Astrocyte (in vitro differentiated cells and primary cell): ENCODE measurements around the gene ZNF728. TPM values are rescaled to one million over a fixed set of nuclear protein-coding genes. Genes with fewer than 3 reads are reported as not detected.
"Not testable (repeated sequence)": the region's sequence is repeated elsewhere in the genome, so short reads cannot be mapped to it uniquely, and the experiment has no call there.

Source experiments
- DNase-seq: peaks from one replicate; pipeline ENCODE4 v3.0.0-alpha.2; 2010; ENCODE audit warnings: low read depth
- FAIRE-seq: peaks from 2 replicates; lab custom pipeline; 2011; peaks lifted over from hg19 to GRCh38; lab: Jason Lieb, UNC
- H2AFZ ChIP-seq: 2 replicates; pipeline ENCODE4 v1.6.0; 2012; ENCODE audit warnings: low read depth, low read length, inconsistent platforms
- H3K27ac ChIP-seq: 2 replicates; pipeline ENCODE4 v1.5.1; 2011; ENCODE audit warnings: low read depth, low read length, inconsistent platforms
- H3K27me3 ChIP-seq: 2 replicates; pipeline ENCODE4 v1.6.0; 2011; ENCODE audit warnings: low read length, inconsistent platforms; ENCODE audit not compliant: insufficient read depth
- H3K36me3 ChIP-seq: 2 replicates; pipeline ENCODE4 v1.5.1; 2011; ENCODE audit warnings: low read length, inconsistent platforms; ENCODE audit not compliant: insufficient read depth
- H3K4me1 ChIP-seq: 2 replicates; pipeline ENCODE4 v1.5.1; 2011; ENCODE audit warnings: low read length, inconsistent platforms; ENCODE audit not compliant: insufficient read depth
- H3K4me2 ChIP-seq: 2 replicates; pipeline ENCODE4 v1.6.0; 2012; ENCODE audit warnings: low read length, inconsistent platforms
- H3K4me3 ChIP-seq: 2 replicates; pipeline ENCODE4 v1.5.1; 2011; ENCODE audit warnings: low read depth, mild to moderate bottlenecking, low read length, inconsistent platforms; ENCODE audit not compliant: insufficient read depth
- H3K79me2 ChIP-seq: 2 replicates; pipeline ENCODE4 v1.6.0; 2012; ENCODE audit warnings: mild to moderate bottlenecking, low read length, inconsistent platforms; ENCODE audit not compliant: insufficient read depth
- H3K9ac ChIP-seq: 2 replicates; pipeline ENCODE4 v1.6.0; 2012; ENCODE audit warnings: mild to moderate bottlenecking, low read length, inconsistent platforms
- H3K9me3 ChIP-seq: 2 replicates; pipeline ENCODE4 v1.5.1; 2012; ENCODE audit warnings: low read depth, mild to moderate bottlenecking, low read length, inconsistent platforms; ENCODE audit not compliant: insufficient read depth
- H4K20me1 ChIP-seq: 2 replicates; pipeline ENCODE4 v1.6.0; 2012; ENCODE audit warnings: low read length, inconsistent platforms; ENCODE audit not compliant: insufficient read depth
- H3K27ac Mint-ChIP-seq: one replicate; pipeline ENCODE4 v1.8.0; 2021; ENCODE audit warnings: mild to moderate bottlenecking, mixed read lengths; ENCODE audit not compliant: unreplicated experiment
- H3K27me3 Mint-ChIP-seq: one replicate; pipeline ENCODE4 v1.8.0; 2021; ENCODE audit warnings: low read depth, mixed read lengths; ENCODE audit not compliant: unreplicated experiment
- H3K36me3 Mint-ChIP-seq: one replicate; pipeline ENCODE4 v1.8.0; 2021; ENCODE audit warnings: low read depth, mixed read lengths; ENCODE audit not compliant: unreplicated experiment
- H3K4me1 Mint-ChIP-seq: one replicate; pipeline ENCODE4 v1.8.0; 2021; ENCODE audit warnings: low read depth, mixed read lengths; ENCODE audit not compliant: unreplicated experiment
- H3K4me3 Mint-ChIP-seq: one replicate; pipeline ENCODE4 v1.8.0; 2021; ENCODE audit warnings: mild to moderate bottlenecking, moderate library complexity, mixed read lengths; ENCODE audit not compliant: unreplicated experiment
- H3K9me3 Mint-ChIP-seq: one replicate; pipeline ENCODE4 v1.8.0; 2021; ENCODE audit warnings: mild to moderate bottlenecking, mixed read lengths; ENCODE audit not compliant: unreplicated experiment
- EZH2 ChIP-seq: IDR thresholded peaks from 2 replicates; pipeline ENCODE4 v1.6.1; 2012; ENCODE audit warnings: mild to moderate bottlenecking, low read length, inconsistent platforms; ENCODE audit not compliant: insufficient read depth
- total RNA-seq: library from RNA; stranded (reverse); gene quantifications from 2 replicates; pipeline ENCODE4 v1.2.1, GENCODE V29; 2021
- TF ChIP-seq, protein P1 (sequence below): IDR thresholded peaks from 2 replicates; pipeline ENCODE4 v1.5.1; 2011; ENCODE audit warnings: low read depth, mild to moderate bottlenecking, inconsistent platforms, low read length, moderate library complexity; ENCODE audit not compliant: insufficient read depth

The ZNF728 gene
- total RNA-seq, 1 donor from 2014 or later = not detected

DNA sequence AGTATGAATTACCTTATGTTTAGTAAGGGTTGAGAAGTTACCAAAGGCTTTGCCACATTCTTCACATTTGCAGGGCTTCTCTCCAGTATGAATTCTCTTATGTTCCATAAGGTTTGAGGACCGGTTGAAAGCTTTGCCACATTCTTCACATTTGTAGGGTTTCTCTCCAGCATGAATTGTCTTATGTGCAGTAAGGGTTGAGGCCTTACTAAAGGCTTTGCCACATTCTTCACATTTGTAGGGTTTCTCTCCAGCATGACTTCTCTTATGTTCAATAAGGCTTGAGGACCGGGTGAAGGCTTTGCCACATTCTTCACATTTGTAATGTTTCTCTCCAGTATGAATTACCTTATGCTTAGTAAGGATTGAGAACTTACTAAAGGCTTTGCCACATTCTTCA lies 26.7 kb downstream of the ZNF728 start:
- Histone ChIP-seq H3K4me3 (no peak overlapping the region), H3K9ac (no peak overlapping the region), H3K27me3 (no peaks in the 10 kb centered on the region), H2AFZ (no peak overlapping the region), H3K4me2 (no peak overlapping the region), H3K79me2 (no peaks in the 10 kb centered on the region), H3K9me3 (peaks cover 3% of the 10 kb centered on the region), H3K4me1 (no peaks in the 10 kb centered on the region), H3K36me3 (no peaks in the 10 kb centered on the region), H4K20me1 (no peaks in the 10 kb centered on the region), H3K27ac (no peak overlapping the region)
- FAIRE-seq (no peak), DNase-seq (no peak)
- Mint-ChIP-seq H3K36me3 (no peaks in the 10 kb centered on the region), H3K27me3 (no peaks in the 10 kb centered on the region), H3K4me3 (no peak overlapping the region), H3K9me3 (peaks cover 30% of the 10 kb centered on the region), H3K27ac (no peak overlapping the region), H3K4me1 (no peaks in the 10 kb centered on the region)
- TF ChIP-seq, protein P1, sequence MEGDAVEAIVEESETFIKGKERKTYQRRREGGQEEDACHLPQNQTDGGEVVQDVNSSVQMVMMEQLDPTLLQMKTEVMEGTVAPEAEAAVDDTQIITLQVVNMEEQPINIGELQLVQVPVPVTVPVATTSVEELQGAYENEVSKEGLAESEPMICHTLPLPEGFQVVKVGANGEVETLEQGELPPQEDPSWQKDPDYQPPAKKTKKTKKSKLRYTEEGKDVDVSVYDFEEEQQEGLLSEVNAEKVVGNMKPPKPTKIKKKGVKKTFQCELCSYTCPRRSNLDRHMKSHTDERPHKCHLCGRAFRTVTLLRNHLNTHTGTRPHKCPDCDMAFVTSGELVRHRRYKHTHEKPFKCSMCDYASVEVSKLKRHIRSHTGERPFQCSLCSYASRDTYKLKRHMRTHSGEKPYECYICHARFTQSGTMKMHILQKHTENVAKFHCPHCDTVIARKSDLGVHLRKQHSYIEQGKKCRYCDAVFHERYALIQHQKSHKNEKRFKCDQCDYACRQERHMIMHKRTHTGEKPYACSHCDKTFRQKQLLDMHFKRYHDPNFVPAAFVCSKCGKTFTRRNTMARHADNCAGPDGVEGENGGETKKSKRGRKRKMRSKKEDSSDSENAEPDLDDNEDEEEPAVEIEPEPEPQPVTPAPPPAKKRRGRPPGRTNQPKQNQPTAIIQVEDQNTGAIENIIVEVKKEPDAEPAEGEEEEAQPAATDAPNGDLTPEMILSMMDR = no peak
- TF ChIP-seq EZH2 = no peak

DNA sequence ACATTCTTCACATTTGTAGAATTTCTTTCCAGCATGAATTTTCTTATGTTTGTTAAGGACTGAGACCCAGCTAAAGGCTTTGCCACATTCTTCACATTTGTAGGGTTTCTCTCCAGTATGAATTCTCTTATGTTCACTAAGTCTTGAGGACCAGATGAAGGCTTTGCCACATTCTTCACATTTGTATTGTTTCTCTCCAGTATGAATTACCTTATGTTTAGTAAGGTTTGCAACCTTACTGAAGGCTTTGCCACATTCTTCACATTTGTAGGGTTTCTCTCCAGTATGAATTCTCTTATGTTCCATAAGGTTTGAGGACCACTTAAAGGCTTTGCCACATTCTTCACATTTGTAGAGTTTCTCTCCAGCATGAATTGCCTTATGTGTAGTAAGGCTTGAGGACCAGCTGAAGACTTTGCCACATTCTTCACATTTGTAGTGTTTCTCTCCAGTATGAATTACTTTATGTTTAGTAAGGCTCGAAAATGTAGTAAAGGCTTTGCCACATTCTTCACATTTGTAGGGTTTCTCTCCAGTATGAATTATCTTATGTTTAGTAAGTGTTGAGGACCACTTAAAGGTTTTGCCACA lies 27.3 kb downstream of the ZNF728 start:
- H3K36me3 Mint-ChIP-seq, H3K4me2 ChIP-seq, H3K9ac ChIP-seq, H3K4me3 Mint-ChIP-seq, H3K79me2 ChIP-seq, H3K36me3 ChIP-seq, FAIRE-seq, DNase-seq, H3K27me3 Mint-ChIP-seq, H3K27ac ChIP-seq, H3K4me3 ChIP-seq, H3K4me1 Mint-ChIP-seq, H3K27ac Mint-ChIP-seq, H3K9me3 ChIP-seq, H3K4me1 ChIP-seq, H3K27me3 ChIP-seq, H4K20me1 ChIP-seq, H2AFZ ChIP-seq: not testable (repeated sequence)
- peaks cover 28% of the 10 kb centered on the region for H3K9me3 Mint-ChIP-seq

DNA sequence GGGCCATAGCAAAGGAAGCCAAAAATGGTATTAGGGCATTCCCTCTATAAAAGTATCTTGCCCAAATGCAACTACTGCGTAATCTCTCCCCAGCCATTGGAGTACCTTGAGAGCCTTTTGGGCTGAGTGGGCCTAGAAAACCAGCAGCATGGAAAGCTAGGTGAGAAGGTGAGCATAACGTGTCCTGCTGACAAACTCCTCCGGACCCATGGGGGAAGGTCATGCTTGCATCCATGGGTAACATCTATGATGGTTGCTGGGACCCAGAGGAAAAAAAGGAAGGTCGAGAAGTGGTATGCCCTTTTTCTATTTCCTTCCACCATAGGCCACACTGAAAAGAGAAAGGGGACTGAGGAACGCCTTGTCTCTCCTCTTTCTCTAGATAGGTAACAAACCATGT lies 57.4 kb downstream of the ZNF728 start:
- Mint-ChIP-seq H3K27ac (no peak overlapping the region), H3K36me3 (no peaks in the 10 kb centered on the region), H3K27me3 (no peaks in the 10 kb centered on the region), H3K9me3 (peaks cover 23% of the 10 kb centered on the region), H3K4me1 (no peaks in the 10 kb centered on the region), H3K4me3 (no peak overlapping the region)
- no peaks in the 10 kb centered on the region for H3K27me3 ChIP-seq
- no peak overlapping the region for H3K27ac ChIP-seq
- no peaks in the 10 kb centered on the region for H4K20me1 ChIP-seq
- H3K79me2 ChIP-seq = no peaks in the 10 kb centered on the region
- no peak for TF ChIP-seq EZH2
- TF ChIP-seq, protein P1 = no peak
- no peak overlapping the region for H3K9ac ChIP-seq
- no peaks in the 10 kb centered on the region for H3K4me1 ChIP-seq
- peak; percentile 20 for DNase-seq
- no peak overlapping the region for H2AFZ ChIP-seq
- no peak overlapping the region for H3K4me2 ChIP-seq
- H3K4me3 ChIP-seq = no peak overlapping the region
- H3K36me3 ChIP-seq = no peaks in the 10 kb centered on the region
- FAIRE-seq = no peak
- peaks cover 6% of the 10 kb centered on the region for H3K9me3 ChIP-seq
